ENCODE results near the gene CD7.

The CD7 gene

GRCh38 chr17:82314727-82315605 lies 2.4 kb downstream of the CD7 start:
- no peak for DNase-seq (ENCODE audit: low read depth in 3 of 3)

DNA sequence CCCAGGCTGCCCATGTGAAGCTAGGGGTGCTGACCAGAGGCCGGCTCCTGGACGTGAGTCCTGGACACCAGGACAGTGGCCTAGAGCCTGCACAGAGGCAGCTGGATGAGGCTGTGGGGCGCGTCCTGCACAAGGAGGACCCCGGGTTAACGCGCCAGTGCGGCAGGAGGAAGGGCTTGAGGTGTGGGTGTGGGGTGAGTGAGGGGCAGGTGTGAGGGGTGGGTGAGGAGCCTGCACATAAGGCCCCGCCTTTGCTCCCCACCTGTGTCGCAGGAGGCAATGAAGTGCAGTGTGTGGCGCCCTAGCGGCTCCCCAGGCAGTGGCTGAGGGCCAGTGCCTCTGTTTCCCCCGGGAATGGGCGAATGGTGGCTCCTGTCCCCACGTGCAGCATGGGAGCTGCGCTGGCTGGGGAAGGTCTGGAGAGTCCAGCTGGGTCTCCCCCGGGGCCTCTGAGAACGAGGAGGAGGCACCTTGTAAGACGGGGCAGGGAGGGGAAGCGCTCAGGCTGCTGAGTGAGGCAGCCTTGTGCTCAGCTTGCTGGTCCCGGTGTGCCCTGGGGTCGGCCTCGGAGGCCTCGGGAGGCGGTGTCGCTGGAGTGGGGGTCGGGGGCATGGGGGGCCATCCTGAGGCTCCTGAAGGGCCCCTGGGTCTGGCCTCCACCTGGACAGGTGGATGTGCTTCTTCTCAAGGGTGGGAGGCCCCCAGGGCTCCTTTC lies 3.2 kb downstream of the CD7 start:
- DNase-seq (ENCODE audit: low read depth in 3 of 3) = no peak

- no peak for DNase-seq (ENCODE audit: low read depth in 3 of 3)
Measured at GRCh38 chr17:82313195-82314011, 4.0 kb downstream of the CD7 start.

- DNase-seq (ENCODE audit: low read depth in 3 of 3) = no peak
Measured at GRCh38 chr17:82311971-82312370, 5.4 kb downstream of the CD7 start.

- no peak for DNase-seq (ENCODE audit: low read depth in 3 of 3)
Measured at GRCh38 chr17:82310877-82311276, 6.5 kb downstream of the CD7 start.

DNA sequence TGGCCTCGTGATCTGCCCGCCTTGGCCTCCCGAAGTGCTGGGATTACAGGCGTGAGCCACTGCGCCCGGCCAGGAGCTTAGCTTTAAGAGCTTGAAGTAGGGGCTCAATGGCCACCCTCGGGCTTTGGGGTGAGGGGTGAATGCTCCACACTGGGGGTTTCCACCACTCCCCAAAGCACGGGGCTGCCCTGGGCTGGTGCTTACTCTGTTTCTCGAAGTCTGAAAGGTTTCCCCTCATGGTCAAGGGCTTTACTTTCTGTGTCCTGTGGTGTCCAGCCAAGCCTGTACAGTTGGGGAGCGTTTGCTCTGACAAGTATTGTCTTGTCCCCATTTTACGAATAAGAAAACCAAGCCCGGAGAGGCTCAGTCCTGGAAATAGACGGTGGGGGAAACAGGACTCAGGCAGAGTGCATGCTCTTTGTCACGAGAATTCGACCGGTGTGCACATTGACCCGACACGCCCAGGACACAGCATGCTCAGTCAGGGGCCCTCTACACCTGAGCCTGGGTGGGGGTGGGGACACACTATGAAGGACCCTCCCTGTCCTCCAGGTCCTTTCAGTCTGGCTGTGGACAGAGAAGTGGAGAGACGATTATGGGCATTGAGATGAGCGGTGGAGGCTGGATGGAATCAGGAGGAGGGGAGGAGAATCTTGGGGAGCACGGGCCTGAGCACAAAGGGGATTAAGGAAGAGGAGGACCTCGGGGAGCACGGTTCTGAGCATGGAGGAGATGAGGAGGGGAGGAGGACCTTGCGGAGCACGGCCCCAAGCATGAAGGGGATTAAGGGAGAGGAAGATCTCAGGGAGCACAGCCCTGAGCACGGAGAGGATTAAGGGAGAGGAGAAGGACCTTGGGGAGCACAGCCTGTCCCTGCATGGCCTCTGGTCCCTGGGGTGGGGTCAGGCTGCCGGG lies 7.5 kb downstream of the CD7 start:
- DNase-seq (ENCODE audit: low read depth in 3 of 3) = no peak

DNA sequence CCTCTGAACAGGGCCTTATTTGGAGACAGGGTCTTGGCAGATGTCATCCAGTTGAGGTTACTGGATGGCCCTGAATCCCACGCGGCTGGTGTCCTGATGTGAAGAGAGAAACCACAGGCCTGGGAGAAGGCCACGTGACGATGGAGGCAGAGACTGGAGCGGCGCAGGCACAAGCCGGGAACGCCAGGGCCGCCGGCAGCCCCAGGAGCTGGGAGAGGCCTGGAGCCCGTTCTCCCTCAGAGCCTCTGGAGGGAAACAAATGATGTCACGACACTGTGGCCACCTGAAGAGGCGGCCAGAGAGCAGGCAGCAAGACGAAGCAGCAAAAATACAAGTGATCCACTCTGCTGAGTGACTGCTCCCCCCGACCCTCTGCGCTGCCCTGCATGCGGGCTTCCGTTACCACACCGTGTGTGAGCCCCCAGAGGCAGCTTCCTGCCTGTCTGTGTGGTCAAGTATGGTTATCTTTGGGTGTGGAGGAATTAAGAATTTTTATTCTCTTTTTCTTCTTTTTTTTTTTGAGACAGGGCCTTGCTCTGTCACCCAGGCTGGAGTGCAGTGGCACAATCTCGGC lies 11.6 kb downstream of the CD7 start:
- DNase-seq (ENCODE audit: low read depth in 3 of 3) = no peak

GRCh38 chr17:82304826-82305726 lies 12.3 kb downstream of the CD7 start:
- DNase-seq (ENCODE audit: low read depth in 3 of 3) = no peak

DNA sequence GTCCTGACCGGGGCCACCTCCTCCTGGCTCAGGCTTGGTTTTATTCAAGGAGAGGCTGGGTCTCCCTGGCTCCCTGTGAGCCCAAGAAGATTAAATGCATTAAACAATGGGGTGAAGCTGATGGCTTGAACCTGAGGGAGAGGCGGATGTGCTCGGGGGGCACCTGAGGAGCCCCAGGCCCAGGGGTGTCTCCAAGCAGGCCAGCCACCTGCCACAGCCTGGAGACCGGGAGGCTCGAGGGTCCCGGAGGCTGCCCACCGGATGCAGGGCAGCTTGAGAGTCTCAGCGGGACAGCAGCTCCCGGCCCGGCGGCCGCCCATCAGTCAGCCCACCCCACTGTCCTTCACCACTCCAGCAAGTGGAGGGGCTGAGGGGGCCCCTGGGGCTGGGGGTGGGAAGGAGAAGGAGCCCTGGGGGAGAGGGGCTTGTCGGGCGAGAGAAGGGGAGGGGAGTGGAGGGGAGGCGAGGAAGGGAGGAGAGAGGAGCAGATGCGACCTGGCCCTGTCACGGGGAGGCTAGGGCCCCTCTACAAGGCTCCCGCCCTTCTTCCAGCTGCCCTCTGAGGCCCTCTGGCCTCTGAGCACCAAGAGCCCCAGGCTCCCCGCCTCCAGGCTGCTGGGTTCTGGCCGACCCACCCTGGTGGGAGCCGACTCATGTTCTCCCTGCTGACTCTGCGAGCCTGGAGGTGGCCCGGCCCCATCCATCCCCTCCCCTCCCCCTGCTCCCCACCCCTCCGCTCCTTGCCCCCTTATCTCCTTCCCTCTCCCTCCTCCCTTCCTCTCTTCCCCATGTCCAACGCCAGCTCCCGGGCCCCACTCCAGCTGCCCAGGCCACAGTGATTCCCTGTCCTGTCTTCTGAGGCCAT lies 13.2 kb downstream of the CD7 start:
- DNase-seq (ENCODE audit: low read depth in 3 of 3) = no peak

- no peak for DNase-seq (ENCODE audit: low read depth in 3 of 3)
Measured at GRCh38 chr17:82302991-82303943, 14.1 kb downstream of the CD7 start.

DNA sequence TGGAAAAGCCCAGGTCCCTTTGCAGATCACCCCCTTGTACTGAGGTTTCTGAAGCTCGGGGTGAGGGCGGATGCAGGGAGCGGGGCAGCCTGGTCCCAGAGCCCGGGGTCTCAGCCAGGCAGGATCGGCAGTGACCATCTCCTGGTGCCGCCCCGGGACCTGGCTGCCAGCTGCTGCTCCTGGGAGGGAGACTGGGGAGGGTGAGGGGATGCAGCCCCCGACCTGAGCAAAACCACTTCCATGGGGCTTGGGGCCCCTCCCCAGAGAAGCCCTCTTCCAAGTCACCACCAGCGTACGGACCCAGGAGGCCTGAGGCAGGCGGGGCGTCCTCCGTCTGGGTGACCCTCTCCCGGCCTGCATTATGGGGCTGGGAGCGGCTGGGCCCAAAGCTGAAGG lies 14.8 kb downstream of the CD7 start:
- DNase-seq (ENCODE audit: low read depth in 3 of 3) = no peak

DNA sequence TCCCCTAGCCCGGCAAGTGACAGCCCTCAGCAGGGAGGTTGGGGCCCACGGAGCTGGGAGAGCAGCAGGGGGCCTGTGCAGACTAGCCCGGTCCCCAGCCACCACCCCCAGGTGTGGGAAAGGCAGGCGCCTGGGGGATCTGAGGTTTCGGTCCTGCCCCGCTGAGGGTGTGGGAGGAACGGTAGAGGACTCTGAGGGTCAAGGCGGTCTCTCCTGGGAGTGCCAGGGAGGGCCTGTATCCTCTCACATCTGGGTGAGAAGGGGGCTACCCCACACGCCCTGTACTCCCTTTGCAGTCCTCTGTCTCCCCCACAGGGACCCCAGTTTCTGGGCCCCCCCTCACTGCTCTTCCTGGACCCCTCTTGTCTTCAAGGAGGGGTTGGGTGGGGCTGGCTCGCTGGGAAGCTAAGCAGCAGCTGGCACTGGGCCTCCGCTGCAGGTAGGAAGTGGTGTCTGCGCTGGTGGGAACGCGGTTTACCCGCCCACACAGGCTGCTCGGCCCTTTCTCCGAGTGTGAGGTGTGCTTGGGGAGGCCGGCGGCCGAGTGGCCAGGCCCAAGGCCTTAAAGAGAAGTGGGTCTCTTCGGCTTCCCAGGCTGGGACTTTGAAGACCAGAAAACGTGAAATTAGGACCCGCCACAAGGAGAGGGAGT lies 15.4 kb downstream of the CD7 start:
- peak in 1 of 3 donors; percentile 69 for DNase-seq (ENCODE audit: low read depth in 3 of 3)

GRCh38 chr17:82301300-82301915 lies 16.0 kb downstream of the CD7 start:
- no peak for DNase-seq (ENCODE audit: low read depth in 3 of 3)

GRCh38 chr17:82300707-82301270 lies 16.6 kb downstream of the CD7 start:
- peak in 1 of 3 donors; percentile 75 for DNase-seq (ENCODE audit: low read depth in 3 of 3)

DNA sequence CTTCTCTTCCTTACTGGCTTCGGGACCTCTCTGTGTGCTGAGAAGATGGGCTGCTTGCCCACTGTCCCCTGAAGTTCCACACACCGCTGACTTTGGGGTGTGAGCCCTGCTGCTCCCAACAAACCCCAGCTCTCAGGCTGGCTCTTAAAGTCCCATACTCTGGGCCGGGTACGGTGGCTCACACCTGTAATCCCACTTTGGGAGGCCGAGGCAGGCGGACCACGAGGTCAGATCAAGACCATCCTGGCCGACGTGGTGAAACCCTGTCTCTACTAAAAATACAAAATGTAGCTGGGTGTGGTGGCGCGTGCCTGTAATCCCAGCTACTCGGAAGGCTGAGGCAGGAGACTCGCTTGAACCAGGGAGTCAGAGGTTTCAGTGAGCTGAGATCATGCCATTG lies 17.2 kb downstream of the CD7 start:
- no peak for DNase-seq (ENCODE audit: low read depth in 3 of 3)

DNA sequence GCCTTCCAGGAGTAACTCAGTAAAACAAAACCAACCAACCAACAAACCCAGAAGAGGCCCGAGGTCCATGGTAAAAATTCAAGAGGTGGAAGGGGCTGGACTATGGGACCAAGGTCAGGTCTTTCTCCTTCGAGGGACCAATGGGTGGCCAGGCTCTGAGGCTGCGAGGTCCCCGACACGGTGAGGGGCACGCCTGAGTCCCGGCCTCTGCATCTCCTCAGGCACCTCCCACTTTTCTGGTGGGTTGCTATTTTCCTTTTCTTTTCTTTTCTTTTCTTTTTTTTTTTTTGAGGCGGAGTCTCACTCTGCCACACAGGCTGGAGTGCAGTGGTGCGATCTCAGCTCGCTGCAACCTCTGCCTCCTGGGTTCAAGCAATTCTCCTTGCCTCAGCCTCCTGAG lies 18.0 kb downstream of the CD7 start:
- peak in 1 of 3 donors; percentile 48 for DNase-seq (ENCODE audit: low read depth in 3 of 3)
